Nephron (organoid): ENCODE data around the gene CCDC33.
A peak's percentile ranks its signal among the peaks of the same experiment; 100 is the strongest.

Source experiments
- H3K27ac Mint-ChIP-seq, 3 experiments: 2 replicates each; pipeline ENCODE4 v1.8.0; 2020; ENCODE audit warnings: mixed read lengths in 3 of 3, mild to moderate bottlenecking in 2 of 3, moderate library complexity in 1 of 3
- H3K27me3 Mint-ChIP-seq: 2 replicates; pipeline ENCODE4 v1.8.0; 2021; ENCODE audit warnings: low read depth, mild to moderate bottlenecking, moderate library complexity, mixed read lengths
- H3K36me3 Mint-ChIP-seq: 2 replicates; pipeline ENCODE4 v1.8.0; 2020; ENCODE audit warnings: low read depth, mixed read lengths
- H3K4me1 Mint-ChIP-seq: 2 replicates; pipeline ENCODE4 v1.8.0; 2020; ENCODE audit warnings: mixed read lengths
- H3K4me3 Mint-ChIP-seq, 3 experiments: 2 replicates each; pipeline ENCODE4 v1.8.0; 2020; ENCODE audit warnings: mild to moderate bottlenecking in 3 of 3, mixed read lengths in 3 of 3, moderate library complexity in 2 of 3
- H3K9me3 Mint-ChIP-seq: 2 replicates; pipeline ENCODE4 v1.8.0; 2020; ENCODE audit warnings: mixed read lengths
- TF ChIP-seq, protein P1 (sequence below), 3 experiments: fragments of 200-600 bp; sonication (generic); IDR thresholded peaks; one replicate each; pipeline ENCODE4 v1.5.0; 2021; ENCODE audit warnings: antibody characterized with exemption in 3 of 3; ENCODE audit not compliant: unreplicated experiment in 3 of 3

CCDC33 gene

DNA sequence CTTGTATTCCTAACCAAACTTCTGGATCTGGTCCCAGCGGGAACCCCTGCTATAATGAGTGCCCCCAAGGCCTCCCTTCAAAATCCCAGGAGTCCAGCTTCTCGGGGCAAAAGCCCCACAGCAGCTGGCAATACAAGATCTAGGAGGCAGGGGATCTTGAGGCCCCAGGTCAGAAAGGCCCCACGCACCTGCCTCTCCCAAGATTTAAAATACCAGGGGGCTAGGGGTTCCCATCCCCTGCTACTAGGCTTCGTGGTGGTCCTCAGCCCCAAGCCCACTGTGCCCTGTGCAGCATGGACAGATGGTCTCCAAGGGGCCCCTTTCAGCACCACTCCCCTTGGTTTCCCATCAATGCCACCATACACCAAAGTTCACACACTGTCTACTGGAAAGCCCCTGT, 147.2 kb downstream of the CCDC33 start:
- H3K9me3 Mint-ChIP-seq, result no peaks in the 10 kb centered on the region
- TF ChIP-seq, protein P1, sequence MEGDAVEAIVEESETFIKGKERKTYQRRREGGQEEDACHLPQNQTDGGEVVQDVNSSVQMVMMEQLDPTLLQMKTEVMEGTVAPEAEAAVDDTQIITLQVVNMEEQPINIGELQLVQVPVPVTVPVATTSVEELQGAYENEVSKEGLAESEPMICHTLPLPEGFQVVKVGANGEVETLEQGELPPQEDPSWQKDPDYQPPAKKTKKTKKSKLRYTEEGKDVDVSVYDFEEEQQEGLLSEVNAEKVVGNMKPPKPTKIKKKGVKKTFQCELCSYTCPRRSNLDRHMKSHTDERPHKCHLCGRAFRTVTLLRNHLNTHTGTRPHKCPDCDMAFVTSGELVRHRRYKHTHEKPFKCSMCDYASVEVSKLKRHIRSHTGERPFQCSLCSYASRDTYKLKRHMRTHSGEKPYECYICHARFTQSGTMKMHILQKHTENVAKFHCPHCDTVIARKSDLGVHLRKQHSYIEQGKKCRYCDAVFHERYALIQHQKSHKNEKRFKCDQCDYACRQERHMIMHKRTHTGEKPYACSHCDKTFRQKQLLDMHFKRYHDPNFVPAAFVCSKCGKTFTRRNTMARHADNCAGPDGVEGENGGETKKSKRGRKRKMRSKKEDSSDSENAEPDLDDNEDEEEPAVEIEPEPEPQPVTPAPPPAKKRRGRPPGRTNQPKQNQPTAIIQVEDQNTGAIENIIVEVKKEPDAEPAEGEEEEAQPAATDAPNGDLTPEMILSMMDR (IDR thresholded peaks at IDR 0.05; ENCODE audit: unreplicated experiment in 3 of 3), result no peak
- no peak overlapping the region for H3K4me3 Mint-ChIP-seq
- H3K27ac Mint-ChIP-seq, result peak overlapping the region in 2 of 3 experiments; percentile 40 to 81
- no peaks in the 10 kb centered on the region for H3K36me3 Mint-ChIP-seq
- peaks cover 43% of the 10 kb centered on the region for H3K4me1 Mint-ChIP-seq
- peaks cover 8% of the 10 kb centered on the region for H3K27me3 Mint-ChIP-seq

DNA sequence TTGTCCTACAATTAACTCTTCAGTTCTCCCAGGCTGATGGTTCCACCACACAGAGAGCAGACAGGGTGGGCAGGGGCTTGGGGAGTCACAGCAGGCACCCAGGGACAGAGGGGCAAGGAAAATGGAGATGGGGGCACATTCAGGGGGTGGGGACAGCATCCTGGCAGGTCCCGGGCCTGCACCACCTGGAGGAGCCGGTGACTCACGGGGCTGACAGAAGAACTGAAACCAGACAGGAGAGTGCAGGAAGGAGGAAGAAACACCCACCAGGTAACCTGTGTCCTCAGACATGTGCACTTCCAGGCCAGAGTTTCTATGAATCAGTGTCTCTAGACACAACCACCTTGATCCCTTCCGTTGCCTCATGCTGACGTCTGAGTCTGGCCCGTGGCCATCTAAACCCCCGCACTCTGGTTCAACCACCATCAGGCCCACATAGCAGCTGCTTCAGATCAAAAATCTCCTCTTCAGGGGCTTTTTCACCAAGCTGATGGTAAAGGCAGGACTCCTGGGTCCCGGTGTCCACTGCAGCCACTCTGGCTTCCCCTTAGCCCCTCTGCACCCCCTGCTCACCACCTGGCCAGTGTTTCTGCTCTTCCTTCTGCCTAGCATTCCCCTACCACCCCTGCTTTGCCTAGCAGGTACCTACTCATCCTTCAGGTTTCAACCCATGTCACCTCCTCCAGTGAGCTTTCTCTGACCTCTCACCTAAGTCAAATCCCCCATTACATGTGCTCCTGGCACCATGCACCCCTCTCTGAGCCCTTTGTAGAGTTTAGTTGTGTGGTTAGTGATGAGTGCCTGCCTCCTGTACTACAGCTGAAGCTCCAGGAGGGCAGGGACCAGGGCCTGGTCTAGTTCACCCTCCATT, 147.8 kb downstream of the CCDC33 start:
- TF ChIP-seq, protein P1 (IDR thresholded peaks at IDR 0.05; ENCODE audit: unreplicated experiment in 3 of 3), result no peak
- Mint-ChIP-seq H3K9me3 (no peaks in the 10 kb centered on the region), H3K4me1 (peaks cover 45% of the 10 kb centered on the region), H3K27ac (peak overlapping the region in 2 of 3 experiments; percentile 40 to 81), H3K36me3 (no peaks in the 10 kb centered on the region), H3K27me3 (peaks cover 8% of the 10 kb centered on the region), H3K4me3 (no peak overlapping the region)

DNA sequence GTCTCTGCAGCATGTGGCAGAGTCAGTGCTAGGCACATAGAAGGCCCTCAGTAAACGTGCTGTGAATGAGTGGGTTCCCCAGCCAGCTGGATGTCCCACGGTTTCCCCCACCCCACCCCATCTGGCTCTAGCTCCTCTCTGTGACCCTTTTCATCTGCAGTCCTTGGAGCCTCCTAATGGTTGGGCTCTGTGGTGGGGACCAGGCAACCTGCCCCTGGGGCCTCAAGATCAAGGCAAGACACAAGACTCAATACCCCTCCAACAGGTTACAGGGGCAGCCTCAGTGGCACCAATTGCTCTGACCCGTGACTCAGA, 148.4 kb downstream of the CCDC33 start:
- Mint-ChIP-seq H3K36me3 (no peaks in the 10 kb centered on the region), H3K9me3 (no peaks in the 10 kb centered on the region), H3K27ac (peak overlapping the region in 2 of 3 experiments; percentile 81 to 83), H3K4me1 (peaks cover 49% of the 10 kb centered on the region), H3K27me3 (peaks cover 8% of the 10 kb centered on the region), H3K4me3 (no peak overlapping the region)
- TF ChIP-seq, protein P1 (IDR thresholded peaks at IDR 0.05; ENCODE audit: unreplicated experiment in 3 of 3), result no peak

DNA sequence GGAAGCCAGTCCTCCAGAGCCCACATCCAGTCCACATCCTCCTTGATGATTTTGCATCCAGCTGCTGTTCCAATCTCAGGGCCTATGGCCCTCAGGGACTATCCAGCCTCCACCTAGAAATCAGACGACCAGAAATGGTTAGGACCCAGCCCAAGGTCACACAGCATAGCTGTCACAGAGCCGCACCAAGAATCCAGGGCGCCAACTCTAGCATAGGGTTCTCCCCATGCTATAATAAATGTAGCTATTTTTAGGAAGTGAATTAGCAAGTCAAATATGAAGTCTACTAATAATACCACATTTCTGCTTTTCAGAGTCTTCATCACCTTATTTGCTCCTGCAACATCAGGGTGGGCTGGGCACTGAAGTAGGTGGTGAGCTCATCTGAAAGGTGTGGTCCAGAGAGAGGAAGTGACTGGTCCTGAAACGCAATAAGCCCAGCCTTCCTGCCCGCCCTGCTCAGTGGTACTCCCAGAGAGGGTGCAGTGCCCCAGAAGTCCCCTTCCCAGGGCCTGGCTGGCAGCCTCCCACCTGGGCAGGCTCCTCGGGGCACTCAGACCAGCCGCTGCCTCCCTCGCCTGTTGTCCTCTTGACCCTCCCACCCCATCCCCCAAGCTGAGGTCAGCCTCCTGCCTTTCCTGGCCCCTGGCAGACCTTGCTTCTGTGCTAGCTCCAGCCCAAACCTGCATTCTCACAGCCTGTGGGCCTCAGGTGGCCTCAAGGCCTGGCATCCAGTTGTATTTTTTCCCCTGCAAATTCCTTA, 148.9 kb downstream of the CCDC33 start:
- TF ChIP-seq, protein P1 (IDR thresholded peaks at IDR 0.05; ENCODE audit: unreplicated experiment in 3 of 3), result no peak
- peaks cover 49% of the 10 kb centered on the region for H3K4me1 Mint-ChIP-seq
- no peaks in the 10 kb centered on the region for H3K36me3 Mint-ChIP-seq
- H3K9me3 Mint-ChIP-seq, result no peaks in the 10 kb centered on the region
- peak overlapping the region in 2 of 3 experiments; percentile 81 to 83 for H3K27ac Mint-ChIP-seq
- no peak overlapping the region for H3K4me3 Mint-ChIP-seq
- H3K27me3 Mint-ChIP-seq, result peaks cover 8% of the 10 kb centered on the region

DNA sequence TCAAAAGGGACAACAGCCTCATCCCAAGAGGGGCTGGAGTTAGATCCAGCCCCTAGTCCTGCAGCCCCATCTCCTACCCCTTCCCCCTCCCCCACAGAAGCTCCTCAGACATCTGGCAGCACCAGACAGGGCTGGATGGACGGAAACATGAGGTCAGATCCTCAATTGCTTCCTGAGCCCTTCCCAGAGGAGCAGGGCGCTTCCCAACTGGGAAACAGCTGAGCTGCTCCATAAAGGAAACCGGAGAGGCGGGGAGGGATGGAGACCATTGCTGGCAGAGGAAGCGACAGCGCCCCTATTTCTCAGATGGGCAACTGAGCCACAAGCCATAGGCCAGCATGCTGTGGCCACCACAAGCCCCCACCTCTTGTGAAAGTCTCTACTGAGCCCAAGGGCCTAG, 149.6 kb downstream of the CCDC33 start:
- H3K36me3 Mint-ChIP-seq, result no peaks in the 10 kb centered on the region
- peaks cover 53% of the 10 kb centered on the region for H3K4me1 Mint-ChIP-seq

More for the DNA sequence above, 149.6 kb downstream of the CCDC33 start:
- Mint-ChIP-seq H3K4me3 (no peak overlapping the region), H3K27ac (peak overlapping the region; percentile 29 to 83 (median 81)), H3K27me3 (peaks cover 8% of the 10 kb centered on the region), H3K9me3 (no peaks in the 10 kb centered on the region)
- TF ChIP-seq, protein P1 (IDR thresholded peaks at IDR 0.05; ENCODE audit: unreplicated experiment in 3 of 3), result no peak
